HUDEP-2 (cell line): Measurements from ENCODE around the gene CELF1.

Experiments
- DNase-seq, 76 experiments: peaks; one replicate each; lab custom pipeline; 2025; ENCODE audit not compliant: unreplicated experiment in 76 of 76; lab: John Stamatoyannopoulos, UW

Gene CELF1

DNA sequence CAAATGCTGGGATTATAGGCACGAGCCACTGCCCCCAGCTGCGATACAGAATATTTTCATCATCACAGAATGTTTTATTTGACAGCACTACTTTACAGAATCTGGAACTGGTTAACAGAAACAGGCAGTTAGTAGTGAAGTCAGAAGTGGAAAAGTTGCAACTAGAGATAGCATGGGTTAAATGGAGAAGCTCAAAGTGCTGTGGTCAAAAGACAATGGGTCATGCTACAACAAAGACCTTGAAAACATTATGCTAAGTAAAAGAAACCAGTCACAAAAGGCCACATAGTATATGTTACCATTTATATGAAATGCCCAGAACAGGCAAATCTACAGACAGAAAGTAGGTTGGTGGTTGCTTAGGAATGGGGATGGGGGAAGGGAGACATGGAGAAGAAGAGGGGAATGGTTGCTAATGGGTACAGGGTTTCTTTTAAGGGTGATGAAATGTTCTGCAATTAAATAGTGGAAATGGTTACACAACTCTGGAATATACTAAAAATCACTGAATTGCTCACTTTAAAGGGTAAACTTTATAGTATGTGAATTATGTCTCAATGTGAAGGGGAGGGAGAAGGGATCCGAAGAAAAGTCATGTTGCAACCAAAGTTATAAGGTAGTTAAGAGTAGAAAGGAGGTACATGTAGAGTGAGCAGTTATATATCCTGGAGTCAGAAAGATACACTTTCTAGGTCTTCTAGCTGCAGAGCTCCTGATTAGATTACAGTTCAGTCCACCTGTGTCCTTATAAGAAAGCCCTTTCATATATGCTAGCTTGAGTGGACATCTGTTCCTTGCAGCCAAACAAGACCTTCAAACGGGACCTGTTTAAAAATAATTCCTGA is 57.7 kb downstream of the CELF1 start:
- no peak for DNase-seq

DNA sequence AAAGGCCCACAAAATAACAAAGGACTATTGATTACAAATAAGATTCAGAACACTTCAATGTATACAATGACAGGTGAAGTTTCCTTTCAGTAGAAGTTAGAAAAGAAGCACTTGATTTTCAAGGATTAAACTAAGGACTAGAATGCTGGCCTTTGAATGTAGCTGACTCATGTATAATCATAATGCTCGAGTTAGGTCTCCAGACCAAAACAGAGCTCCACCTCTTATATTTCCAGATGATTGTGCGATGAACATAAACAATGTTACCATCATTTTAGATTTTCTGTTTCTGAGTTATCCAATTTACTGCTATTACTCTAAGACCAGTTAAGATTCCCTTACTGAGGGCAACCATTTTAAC is 63.6 kb downstream of the CELF1 start:
- DNase-seq: no peak

DNA sequence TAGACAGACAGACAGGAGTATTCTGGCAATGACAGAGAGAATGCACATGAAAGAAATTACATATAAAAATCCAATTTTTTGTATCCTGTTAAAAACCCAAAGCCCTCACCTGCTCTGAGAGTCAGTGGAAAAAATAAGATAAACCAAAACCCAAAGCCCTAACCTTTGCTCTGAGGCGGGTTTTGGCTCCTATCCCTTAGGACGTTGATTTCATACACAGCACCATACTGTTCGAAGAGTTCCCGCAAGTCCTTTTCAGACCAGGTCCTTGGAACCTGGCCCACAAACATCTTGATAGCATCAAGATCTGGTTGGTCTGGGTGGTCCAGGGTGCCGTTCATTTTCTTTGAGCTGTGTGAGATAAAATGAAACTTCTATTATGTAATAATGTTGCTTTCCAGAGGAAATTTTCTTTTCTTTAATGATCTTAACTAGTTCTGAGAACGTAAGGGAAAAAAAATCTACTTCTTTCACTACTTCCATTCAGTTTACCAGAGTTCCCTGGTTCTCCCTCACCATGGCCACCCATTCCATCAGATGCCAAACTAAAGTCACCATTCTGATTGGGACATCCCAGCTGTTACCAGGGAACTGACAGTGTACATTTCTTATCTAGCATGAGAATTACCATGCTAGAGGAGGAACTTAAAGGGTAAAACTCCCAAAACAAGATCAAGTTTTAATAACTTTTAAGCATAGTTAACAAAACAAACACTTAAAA is 64.1 kb downstream of the CELF1 start:
- DNase-seq: peak in 1 of 76 experiments; percentile 12

DNA sequence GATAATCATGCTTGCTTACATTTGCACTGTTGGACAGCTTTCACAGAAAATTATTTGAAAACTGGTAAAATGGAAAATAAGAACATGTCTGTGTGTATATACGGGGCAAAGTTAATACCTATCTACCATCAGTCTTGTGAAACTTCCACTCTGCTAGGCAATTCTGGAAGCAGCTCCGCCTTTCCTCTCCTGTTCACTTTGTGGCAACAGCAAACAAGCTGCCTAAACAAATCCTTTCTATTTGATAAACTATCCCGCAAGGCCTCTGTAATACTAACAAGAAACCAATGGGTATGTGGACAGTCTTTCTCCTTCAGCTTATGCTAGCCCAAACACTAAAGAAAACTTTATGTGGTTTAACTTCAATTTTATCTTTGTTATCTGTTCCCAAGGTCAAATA is 64.8 kb downstream of the CELF1 start:
- DNase-seq: no peak

DNA sequence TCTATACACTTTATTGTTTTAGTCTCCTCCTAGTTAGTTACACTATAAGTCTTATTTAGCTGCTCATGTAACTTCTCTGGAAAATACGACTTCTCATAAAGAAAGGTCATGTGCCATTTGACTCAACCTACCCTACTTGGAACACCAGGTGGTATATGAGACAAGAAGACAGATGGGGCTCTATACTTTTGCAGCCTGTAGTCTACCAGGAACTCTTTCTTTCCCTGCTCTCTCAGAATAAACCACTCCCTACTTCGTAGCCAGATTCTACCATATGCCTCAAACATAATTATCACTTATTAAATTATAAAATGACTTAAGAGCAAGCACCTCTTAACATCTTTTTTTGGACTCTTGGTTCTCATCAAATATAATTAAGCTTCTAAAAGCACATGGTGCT is 65.5 kb downstream of the CELF1 start:
- DNase-seq: no peak

DNA sequence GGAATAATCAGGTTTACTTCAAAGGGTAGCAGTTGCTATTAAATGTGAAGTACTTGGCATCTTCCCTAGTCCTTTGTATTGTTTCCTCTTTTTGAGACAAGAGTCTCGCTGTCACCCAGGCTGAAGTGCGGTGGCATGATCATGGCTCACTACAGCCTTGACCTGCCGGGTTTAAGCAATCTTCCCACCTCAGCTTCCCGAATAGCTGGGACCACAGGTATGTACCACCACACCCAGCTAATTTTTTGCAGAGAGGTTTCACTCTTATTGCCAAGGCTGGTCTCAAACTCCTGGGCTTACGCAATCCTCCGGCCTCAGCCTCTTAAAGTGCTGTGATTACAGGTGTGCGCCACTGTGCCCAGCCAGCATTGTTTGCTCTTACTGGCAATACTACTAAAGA is 67.8 kb downstream of the CELF1 start:
- DNase-seq: no peak

DNA sequence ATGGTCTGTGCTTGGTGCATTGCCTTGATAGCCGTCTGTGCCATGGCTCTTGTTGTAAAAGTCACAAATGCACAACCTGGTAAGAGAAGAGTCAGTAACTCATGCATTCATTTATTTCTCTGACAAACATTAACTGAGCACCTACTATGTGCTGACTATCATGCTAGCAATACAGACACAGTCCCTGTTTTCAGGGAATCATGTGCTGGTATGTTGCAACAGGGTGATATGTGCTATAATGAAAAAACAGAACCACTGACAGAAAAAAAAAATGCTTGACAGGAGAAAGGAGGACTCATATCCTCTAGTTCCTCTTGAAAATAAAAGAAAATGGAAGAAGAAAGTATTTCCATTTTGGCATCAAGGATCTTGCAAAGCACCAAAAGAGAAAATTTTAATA is 69.5 kb downstream of the CELF1 start:
- no peak for DNase-seq

DNA sequence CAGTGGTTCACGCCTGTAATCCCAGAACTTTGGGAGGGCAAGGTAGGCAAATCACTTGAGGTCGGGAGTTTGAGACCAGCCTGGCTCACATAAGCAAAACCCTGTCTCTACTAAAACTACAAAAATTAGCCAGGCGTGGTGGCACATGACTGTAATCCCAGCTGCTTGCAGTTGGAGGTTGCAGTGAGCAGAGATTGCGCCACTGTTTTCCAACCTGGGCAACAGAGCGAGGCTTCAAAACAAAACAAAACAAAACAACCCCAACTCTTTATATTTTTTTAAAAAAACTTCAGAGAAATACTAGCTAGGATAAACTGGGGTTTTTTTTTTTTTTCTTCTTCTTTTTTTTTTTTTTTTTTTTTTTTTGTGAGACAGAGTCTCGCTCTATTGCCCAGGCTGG is 72.2 kb downstream of the CELF1 start:
- no peak for DNase-seq

DNA sequence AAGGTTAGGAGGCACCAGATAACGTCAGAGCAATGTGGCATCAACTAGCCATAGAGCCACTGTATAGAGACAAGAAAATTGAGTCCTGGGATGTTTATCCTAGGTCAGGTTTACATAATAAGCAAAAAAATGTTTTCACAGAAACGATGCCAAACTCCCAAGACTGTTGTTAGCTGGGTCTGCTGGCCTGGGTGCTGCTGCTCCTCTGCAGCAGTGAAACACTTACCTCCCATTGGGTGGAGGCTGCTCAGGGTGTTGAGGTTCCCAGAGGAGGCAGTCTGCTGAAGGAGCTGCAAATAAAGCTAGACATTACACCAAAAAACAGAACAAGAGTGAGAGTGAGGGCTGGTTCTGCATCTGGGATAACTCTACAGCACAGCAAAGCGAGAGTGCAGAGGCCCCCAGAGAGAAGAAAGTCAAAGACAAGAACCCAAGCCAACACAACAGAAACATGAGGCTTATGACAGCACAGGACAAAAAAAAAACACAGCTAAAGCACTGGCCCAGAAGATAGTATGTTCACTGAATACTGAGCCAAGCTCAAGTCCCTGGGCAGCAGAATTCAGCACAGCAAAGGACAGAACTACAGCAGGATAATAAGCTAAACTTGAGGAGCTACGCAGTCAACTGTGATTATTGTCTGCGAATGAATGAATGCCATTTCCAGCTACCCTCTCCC is 74.1 kb downstream of the CELF1 start:
- no peak for DNase-seq

DNA sequence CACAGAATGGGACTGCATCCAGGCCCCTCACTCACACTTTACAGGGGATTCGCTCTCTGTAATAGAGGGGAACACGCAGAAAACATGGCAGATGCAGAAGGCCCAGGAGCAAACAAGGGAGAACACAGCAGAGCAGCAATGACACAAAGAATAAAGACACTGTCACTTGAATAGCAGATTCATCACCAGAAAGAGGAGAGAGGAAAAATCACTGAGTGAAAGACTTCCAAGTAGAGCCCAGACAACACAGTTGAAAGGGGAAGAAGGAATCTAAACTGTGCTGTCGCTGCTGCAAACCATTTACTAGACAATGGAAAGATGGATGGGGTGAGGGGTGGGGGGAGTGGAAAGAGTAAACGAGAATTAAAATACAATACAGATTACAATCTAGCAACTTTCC is 75.2 kb downstream of the CELF1 start:
- no peak for DNase-seq

DNA sequence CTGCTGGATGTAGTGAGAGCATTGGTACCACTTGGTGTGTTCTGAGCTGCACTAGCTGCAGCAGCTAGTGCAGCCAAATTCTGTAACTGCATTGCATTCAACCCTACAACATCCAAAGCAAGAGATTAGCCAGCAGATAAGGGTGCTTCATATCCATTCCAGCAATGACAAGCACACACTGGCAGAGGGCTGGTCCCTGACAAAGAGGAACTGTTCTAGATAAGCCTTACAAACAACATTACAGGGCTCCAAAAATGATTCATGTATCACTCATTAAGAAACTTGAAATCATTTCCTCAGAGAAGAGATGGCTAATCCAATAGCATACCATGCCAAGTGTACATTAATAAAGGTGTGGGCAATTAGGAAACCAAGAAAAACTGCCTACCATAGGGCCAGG is 75.6 kb downstream of the CELF1 start:
- DNase-seq: peak in 59 of 76 experiments; percentile 5 to 75 (median 29)

DNA sequence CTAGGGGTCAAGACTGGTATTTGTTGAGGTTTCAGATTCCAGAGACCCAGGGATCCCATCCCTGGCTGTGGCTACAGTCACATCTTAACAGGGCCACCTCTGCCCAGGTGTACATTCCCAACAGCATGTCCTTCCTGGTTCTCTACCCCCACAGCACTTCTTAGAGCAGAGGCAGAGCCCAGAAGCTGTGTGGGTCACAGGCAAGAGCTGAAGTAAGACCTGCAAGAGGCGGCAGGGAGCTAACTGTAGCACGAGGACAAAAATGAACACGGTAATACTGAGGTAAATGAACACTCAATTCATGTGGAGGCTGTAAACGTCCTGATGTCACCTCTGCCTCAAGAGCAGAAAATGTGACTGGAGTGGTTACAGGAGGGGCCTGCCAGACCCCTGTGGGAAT is 82.3 kb downstream of the CELF1 start:
- DNase-seq: no peak

DNA sequence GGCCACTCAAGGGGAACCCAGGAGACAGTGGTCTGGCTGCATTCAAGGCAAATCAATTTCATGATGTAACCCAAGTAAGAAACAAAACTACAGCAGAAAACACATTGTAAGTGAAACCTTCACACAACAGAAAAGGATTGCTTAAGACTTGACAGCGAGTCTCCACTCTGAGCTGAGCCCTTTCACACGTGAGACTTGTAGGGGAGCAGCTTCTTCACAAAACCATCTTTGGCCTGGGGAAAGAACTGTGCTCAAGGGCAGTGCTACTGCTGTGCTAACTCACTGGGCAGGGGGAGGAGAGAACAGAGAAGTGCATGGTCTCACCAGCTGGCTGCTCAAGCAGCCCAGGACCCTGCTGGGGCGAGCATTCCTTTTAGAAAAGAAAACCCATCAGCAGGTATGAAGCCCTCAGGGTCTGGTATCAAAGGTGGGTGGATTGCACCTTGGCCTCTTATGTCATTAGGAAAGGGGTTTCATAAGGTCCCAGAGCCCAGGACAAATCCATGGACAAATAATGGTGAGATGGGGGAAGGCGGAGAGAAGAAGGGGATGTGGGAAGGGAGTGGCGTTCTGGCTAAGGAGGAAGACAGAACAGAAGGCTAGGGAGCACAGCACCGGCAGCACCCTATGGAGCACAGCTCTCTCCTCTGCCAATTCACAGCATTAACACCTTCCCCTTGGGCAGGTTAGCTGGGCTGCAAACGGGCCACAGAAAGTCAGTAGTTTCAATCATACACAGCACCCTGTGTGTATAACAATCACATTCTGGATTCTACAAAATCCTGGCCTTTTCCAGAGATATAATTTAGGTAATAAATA is 83.4 kb downstream of the CELF1 start:
- DNase-seq: no peak

DNA sequence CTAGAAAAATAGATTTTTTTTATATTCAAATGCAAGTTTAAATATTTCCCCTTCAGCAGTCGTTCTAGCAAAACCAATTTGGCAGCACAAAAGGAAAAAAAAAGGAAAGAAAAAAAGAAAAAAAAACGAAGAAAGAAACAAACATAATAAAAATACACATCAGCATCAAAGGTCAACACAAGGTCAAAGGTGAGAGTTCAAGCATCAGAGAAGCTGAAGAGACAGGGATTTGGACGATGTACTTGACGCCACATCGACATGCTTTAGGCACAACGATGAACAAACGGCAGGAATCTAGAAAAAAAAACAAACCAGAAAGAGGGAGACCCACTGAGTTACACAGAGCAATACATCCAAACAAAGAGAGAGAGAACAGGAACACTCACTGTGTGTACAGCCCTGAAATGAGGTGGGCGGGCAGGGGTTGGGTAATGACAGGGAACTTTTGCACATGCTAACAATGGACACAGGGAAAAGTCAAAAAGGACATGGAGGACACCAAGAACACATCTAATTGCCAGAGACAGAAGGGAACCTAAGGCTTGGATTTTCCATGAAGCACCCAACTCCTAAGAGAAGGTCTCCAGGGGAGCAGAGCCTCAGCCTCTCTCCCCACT is 84.2 kb downstream of the CELF1 start:
- DNase-seq: no peak

DNA sequence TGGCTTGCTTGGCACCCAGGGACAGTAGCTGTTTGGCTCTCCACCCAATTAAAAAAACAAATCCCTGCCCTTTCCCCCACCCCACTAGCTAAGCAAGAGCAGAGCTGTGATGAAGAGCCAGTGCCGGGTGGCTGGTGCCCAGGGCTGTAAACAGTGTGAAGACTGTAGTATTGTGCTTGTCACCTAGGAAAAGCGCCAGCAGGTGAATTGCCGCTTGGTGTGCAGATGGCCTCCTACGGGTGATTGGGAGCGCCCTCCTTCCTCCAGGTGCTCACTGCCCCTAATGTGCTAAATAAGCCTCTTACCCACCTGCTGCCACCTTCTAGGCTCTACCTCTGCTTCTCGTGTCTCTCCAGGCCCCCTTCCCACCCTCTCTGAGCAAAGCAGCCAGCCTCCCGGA is 85.6 kb downstream of the CELF1 start:
- no peak for DNase-seq

DNA sequence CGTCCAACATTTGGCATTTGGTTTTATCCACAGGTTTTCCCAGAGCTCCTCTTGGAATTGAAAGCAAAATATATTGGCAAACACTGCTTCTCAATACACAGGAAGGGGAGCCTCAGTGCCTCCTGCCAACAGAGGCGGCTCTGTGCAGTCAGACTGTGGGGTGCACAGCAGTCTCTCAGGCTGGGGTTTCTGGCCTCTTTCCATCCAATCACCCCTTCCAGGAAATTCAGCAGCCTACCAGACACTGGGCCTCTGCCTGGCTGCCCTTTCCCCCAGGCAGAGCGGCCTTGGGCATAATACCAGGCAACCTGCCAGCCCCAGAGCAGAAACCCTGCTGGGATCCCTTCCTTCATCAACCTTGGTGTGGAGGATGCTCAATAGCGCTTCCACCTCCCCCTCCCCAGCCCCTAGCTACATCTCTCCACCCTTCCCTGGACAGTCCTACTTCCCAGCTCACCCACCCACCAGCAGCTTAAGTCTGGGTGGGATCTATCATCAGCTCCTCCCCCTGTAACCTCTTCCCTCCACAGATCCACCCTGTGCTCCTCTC is 86.2 kb downstream of the CELF1 start:
- no peak for DNase-seq

DNA sequence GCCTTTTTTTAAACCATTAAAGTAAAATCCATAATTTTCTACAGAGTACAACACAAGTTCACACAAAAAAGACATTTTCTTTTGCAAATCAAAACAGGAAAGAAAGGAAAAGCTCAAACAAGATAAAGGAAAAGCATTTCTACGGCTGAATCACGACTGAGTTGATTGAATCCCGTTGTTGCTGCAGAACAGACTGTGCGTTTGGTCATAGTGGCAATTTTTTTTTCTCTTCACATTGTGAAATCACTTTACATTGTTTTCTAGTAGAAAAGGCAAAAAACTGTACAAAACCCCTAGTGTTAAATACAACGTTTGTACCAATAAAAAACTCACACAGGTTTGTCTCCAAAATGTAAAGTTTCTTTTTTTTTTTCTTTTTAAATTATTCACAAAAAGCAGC is 86.7 kb downstream of the CELF1 start:
- DNase-seq: no peak

DNA sequence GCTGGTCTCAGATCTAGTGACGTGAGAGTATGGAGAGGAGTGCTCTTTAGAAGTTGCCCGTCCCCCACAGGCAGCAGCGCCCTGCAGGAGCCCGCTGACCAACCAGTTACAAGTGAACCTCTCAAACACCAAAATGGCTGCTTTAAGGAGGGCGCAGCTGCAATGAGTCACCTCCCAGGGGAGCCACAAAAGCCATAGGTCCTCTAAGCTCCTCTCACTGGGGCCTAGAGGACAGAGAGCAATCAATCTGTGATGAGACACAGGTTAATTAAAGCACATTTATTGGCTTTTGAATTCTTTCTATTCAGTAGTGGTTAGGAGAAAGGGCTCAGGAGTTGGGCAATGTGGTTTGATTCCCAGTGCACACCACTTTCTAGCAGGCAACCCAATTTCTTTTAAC is 88.4 kb downstream of the CELF1 start:
- peak in 1 of 76 experiments; percentile 1 for DNase-seq

DNA sequence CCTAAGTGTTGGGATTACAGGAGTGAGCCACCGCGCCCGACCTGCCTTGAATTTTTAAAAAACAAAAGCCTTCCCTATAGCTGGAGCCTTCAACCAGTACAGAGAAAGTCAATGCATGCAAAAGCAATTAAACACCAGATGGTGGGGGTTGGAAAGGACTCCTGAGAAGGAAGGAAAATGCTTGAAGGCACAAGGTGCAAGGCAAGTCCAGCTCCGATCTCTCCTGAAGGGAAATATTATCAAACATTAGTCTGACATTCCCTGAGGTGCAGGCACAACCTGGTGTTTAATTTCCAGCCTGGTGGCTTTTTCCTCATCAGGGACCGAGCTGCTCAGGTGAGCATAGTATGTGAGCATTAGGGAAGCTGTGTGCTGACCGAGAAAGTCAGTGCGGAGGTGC is 91.1 kb downstream of the CELF1 start:
- no peak for DNase-seq

DNA sequence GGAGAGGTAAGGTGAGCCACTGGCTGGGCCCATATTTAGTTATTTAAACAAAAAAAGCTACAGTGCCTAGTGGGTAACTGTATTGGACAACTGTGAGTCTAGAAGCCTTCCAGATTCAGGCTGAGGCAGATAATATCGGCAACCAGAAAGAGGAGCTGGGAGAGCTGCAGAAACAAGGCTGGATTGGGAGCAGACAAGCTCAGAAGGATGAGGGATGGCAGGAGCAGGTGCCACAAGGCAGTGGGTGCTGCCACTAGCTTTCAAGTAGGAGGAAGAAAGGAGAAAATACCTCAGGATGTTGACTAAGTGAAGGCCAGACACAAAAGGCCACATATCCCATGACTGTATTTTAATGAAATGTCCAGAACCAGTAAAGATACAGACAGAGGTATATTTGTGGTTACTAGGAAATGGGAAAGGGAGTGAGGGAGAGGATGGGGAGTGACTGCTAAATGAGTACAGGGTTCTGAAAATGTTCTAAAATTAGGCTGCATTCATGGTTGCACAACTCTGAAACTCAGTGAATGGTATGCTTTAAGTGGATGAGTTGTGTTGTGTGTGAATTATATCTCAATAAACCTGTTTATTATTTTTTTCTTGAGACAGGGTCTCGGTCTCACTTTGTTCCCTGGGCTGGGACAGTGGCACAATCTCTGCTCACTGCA is 92.2 kb downstream of the CELF1 start:
- DNase-seq: no peak
